IPS-18c (cell line): ENCODE data around the gene AEBP1.
A peak's percentile ranks its signal among the peaks of the same experiment; 100 is the strongest.

ENCODE experiments used
- H3K4me3 ChIP-seq: 2 replicates; pipeline ENCODE4 v1.7.0; 2013; ENCODE audit warnings: low read depth, mild to moderate bottlenecking, low read length, moderate library complexity; ENCODE audit not compliant: insufficient read depth
- H3K9me3 ChIP-seq: one replicate; pipeline ENCODE4 v1.6.1; 2013; ENCODE audit warnings: mild to moderate bottlenecking, low read length, moderate library complexity; ENCODE audit not compliant: control insufficient read depth, insufficient read depth

The AEBP1 gene

DNA sequence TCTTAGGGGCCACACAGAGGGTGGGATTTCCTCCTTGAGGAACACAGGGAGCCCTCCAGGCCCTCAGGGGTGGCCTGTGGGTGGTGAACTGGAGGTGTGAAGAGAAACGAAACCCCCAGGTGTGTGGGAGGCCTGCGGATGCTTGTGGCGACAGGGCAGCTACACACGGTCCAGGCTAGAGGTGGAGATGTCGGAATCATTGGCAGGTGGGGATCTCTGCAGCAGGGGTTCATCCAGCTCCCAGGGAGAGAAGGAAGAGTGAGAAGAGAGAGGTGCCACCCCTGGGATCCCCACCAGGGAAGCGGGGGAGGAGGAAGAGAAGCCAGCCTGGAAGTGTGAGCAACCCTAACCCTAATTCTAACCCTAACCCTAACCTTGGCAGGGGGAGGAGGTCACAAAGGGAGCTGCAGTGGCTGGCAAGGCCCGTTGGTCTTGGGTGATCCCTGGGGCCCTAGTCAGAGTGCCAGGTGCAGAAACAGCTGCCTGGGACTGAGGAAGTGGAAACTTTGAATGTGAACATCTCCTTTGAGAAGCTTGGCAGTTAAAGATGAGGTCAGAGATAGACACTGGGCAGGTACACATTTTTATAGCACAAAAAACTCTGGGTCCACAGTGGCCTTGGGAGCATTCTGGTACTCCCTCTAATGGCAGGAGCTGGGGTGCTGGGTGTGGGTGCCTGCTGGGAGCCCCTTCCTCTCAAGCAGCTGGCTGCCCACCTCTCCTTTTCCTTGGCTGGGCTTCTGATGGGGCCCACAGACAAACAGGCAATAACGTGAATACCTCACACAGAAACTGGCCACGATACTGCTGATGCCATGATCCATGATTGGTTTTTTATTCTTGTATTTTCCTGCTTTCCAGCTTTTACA is 6.8 kb upstream of the AEBP1 start:
- Histone ChIP-seq H3K9me3 (no peaks in the 10 kb centered on the region), H3K4me3 (no peak overlapping the region)

- H3K9me3 ChIP-seq: no peaks in the 10 kb centered on the region
- no peak overlapping the region for H3K4me3 ChIP-seq
Observed at GRCh38 chr7:44098092-44099068, 5.8 kb upstream of the AEBP1 start.

DNA sequence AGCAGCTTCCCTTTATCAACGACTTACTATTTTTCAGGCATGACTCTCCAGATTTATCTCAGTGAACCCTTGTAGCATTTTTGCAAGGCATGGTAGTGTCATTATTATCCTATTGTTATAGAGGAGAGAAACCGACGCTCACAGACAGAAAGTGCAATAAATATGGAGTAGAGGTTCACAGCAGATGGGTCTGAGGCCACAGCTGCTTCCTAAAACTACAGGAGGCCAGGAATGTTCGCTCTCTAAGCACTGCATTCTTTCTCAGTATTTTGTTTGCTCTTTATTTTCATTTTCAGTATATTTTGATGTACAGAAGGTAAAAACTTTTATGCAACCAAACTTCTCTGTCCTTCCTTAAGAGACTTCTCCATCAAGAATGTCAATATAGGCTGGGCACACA is 4.5 kb upstream of the AEBP1 start:
- Histone ChIP-seq H3K4me3 (no peak overlapping the region), H3K9me3 (no peaks in the 10 kb centered on the region)

DNA sequence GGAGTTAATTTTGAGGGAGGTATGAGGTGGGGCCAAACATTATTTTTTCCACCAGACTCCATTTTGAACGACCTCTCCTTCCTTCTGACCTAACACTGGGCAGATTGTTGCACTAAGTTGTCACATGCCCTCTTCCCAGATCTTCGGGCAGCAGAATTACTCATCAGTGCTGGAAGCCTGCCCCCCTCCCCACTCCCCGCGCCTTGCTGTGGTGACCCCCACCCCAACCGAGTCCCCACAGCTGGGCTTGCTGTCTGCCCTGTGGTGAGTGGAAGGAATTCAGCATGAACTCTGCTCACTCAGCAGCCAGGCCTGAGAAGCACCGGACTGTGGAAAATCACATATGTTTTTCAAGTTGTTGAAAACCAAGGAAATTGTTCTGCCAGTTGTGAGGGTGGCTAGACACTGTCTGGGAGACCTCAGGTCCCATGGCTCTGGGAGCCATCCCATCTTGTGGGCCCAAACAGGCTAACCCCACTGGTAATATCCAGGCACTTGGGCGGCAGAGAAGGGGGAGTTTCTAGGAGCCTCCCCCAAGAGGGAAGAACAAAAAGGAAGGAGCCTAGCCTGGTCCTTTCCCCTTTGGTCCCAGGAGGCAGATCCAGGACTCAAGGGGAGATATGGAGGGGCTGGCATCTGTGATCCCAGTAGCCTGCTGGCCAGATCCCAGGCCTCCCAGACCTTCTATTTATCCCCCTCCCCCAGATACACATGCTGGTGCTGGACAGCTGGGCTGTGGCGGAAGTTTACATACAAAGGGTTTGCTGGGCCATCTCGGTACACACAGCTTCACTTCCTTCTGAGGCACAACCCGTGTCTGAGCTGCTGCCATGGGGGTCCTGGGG is 3.5 kb upstream of the AEBP1 start:
- Histone ChIP-seq H3K9me3 (no peaks in the 10 kb centered on the region), H3K4me3 (no peak overlapping the region)

DNA sequence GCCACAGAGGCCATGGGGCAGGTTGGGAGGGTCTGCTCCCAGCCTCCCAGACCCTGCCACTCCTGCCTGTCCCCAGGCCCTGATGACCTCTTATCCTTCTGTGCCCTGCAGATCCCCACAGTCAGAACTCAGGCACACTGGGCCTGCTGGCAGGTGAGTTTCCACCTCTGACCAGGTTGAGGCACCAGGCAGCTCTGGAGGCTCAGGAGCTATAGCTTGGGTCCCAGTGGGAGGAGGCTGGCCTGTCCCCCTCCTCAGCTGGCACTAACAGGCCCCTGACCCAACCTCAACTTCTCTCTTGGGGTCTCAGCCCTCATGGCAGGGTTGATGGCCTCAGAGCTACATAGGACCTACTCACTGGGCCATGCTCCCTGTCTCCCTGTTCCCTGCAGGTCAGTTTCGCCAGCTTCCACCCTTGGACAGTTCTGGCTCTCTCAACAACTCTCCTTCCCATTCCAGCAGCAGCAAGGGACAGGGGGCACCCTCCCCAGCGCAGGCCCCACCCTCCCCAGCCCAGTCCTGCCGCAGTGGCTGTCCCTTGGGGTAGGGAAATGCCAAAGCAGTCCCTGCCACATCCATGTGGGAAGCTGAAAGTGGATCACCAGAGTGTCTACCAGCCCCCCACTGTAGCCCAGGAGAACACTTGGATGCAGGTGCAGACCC is 2.7 kb upstream of the AEBP1 start:
- H3K4me3 ChIP-seq: no peak overlapping the region

DNA sequence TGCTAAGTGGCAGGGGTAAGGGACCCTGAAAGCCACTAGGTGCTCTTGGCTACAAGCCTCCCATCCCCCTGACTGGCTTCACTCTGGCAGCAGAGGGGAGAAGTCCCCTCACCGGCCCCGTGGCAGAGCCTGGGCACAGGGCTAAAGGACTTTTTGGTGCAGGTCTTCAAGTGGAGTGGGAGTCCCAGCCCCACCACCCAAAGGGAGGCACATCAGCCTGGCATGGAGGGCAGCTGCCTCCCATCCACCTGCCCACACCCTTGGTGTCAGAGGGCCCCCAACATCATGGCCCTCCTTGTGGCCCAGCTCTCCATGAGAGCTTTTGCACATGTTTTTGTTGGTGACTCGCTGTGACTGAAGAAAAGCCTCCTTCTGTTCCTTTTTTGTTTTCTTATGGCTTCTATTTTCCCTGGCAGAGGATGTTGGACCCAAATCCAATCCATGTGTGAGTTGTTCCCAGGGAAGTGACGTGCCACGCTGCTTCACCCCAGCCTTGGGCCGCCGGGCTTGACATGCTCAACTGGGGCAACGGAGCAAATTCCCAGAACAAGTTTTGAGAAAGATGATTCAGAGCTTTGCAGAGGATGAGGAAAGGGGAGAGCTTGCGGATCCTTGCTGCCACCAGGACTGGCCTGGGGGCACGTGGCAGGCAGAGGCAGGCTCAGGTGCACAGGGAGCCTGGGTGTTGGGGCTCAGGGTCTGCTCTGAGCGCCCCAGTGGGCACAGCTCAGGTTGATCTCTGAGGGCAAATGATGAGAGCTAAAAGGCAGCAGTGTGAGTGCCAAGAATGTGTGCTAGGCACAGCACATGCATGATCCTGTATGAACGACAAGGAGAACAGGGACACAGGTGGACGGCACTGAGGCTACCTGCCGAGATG is 1.9 kb upstream of the AEBP1 start:
- Histone ChIP-seq H3K4me3 (no peak overlapping the region), H3K9me3 (no peaks in the 10 kb centered on the region)

More for the DNA sequence above, 2.7 kb upstream of the AEBP1 start:
- H3K9me3 ChIP-seq: no peaks in the 10 kb centered on the region

DNA sequence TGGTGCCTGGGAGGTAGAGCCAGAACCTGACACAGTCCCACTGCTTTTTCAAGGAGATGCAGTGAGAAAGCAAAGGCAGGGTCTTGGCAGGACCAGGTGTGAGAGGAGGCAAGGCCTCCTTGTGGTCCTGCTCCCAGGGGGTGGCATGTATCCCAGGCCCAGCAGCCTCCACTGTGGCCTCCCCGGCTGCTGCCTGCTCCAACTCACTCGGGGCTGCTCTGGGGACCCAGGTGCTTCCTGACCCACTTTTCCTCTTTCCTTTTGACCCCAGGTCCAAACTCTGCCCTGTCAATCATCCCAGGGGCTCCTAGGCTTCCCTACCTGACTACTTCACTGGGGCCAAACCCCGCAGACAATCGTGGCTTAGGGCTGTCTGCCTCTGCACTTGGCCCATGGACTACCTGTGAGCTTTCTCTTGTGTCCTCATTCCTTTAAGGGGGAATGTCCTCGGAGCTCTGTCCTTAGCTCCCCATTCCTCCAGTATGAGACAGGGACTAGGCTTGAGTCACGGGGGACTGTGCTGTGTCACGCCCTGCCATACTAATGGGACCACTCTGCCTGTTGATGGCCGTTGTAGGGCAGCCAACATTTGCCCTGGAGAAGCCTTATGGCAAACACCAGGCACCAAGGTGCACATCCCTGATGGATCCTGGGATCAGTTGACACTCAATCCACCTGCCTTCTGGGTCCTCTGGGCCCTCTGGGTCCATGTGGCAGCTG is 1.1 kb upstream of the AEBP1 start:
- H3K4me3 ChIP-seq: no peak overlapping the region
- H3K9me3 ChIP-seq: no peaks in the 10 kb centered on the region

GRCh38 chr7:44103566-44103922 is 601 bp upstream of the AEBP1 start:
- Histone ChIP-seq H3K4me3 (peak overlapping the region; percentile 40; the same call in 1 of the 2 replicates), H3K9me3 (no peaks in the 10 kb centered on the region)

- H3K9me3 ChIP-seq: no peaks in the 10 kb centered on the region
- peak overlapping the region; percentile 71 for H3K4me3 ChIP-seq
Observed at GRCh38 chr7:44104860-44105771, 971 bp downstream of the AEBP1 start.

- no peaks in the 10 kb centered on the region for H3K9me3 ChIP-seq
- no peak overlapping the region for H3K4me3 ChIP-seq
Observed at GRCh38 chr7:44105832-44106231, 1.7 kb downstream of the AEBP1 start.

DNA sequence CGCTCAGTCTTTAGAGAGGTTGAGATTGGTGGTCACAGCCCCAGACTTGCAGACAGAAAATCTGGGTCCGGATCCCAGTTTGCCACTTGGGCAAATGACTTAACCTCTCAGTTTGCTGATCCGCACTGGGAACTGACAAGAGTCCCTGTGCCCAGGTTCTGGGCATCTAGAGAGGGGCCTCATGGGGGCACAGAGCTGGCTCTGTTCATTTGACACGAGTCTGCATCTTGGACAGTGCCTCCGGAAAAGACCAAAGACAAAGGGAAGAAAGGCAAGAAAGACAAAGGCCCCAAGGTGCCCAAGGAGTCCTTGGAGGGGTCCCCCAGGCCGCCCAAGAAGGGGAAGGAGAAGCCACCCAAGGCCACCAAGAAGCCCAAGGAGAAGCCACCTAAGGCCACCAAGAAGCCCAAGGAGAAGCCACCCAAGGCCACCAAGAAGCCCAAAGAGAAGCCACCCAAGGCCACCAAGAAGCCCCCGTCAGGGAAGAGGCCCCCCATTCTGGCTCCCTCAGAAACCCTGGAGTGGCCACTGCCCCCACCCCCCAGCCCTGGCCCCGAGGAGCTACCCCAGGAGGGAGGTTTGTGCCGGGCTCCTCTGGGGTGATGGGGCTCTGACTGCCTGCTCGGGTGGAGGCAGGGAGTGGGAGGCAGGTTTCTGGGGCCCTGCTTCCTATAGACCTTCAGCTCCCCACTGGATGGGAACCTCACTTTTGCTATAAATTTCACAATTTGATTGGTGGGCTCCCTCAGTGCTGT is 2.3 kb downstream of the AEBP1 start:
- Histone ChIP-seq H3K9me3 (no peaks in the 10 kb centered on the region), H3K4me3 (no peak overlapping the region)

DNA sequence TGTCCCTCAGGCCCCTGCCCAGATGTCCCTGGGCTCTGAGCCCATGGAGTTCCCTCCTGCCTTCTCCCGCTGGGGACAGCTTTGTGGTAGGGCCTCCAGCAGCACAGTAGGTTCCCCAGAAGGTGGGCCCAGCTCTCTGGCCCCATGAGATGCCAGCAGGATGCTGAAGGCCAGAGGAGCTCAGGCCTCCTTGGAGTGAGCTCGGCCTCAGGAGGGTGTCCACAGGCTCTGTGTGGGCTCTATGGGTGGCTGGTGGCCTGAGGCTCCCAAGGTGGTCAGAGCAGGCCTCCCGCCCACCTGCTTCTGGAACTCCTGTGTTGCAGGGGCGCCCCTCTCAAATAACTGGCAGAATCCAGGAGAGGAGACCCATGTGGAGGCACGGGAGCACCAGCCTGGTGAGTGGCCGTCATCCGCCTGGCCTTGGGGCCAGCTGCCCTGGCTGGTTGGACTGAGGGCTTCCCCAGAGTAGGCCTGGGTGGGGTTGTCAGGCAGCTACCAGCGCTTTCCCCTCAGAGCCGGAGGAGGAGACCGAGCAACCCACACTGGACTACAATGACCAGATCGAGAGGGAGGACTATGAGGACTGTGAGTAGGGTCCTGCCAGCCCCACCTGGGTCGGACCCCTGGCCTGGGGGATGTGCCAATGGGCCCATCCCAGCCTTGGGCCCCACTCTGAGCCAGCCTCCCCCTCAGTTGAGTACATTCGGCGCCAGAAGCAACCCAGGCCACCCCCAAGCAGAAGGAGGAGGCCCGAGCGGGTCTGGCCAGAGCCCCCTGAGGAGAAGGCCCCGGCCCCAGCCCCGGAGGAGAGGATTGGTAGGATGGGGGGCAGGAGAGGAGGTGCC is 3.2 kb downstream of the AEBP1 start:
- H3K4me3 ChIP-seq: no peak overlapping the region
- H3K9me3 ChIP-seq: no peaks in the 10 kb centered on the region
